B cell (primary cell): ENCODE data around the gene IKZF3.

Experiments used
- EZH2 ChIP-seq: IDR thresholded peaks from 2 replicates; pipeline ENCODE4 v1.6.1; 2012; ENCODE audit warnings: borderline replicate concordance, low read depth, mild to moderate bottlenecking, moderate library complexity, low read length; ENCODE audit not compliant: insufficient read depth, poor library complexity, severe bottlenecking
- TF ChIP-seq, protein P1 (sequence below): fragments of 200-600 bp; IDR thresholded peaks from one replicate; pipeline ENCODE4 v1.8.0; 2022; ENCODE audit warnings: antibody characterized with exemption, mild to moderate bottlenecking

DNA sequence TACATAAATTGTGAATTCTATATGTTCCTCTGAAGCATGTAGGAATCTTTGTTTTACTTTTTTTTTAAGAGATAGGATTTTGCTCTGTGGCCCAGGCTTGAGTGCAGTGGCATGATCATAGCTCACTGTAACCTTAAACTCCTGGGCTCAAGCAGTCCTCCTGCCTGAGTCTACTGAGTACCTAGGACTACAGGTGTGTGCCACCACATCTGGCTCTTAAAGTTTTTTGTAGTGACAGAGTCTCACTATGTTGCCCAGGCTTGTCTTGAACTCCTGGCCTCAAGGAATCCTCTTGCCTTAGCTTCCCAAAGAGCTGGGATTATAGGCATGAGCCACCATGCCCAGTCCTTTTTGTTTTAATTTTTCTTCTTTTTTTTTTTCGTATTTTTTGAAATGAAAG lies 25.3 kb downstream of the IKZF3 start:
- TF ChIP-seq, protein P1, sequence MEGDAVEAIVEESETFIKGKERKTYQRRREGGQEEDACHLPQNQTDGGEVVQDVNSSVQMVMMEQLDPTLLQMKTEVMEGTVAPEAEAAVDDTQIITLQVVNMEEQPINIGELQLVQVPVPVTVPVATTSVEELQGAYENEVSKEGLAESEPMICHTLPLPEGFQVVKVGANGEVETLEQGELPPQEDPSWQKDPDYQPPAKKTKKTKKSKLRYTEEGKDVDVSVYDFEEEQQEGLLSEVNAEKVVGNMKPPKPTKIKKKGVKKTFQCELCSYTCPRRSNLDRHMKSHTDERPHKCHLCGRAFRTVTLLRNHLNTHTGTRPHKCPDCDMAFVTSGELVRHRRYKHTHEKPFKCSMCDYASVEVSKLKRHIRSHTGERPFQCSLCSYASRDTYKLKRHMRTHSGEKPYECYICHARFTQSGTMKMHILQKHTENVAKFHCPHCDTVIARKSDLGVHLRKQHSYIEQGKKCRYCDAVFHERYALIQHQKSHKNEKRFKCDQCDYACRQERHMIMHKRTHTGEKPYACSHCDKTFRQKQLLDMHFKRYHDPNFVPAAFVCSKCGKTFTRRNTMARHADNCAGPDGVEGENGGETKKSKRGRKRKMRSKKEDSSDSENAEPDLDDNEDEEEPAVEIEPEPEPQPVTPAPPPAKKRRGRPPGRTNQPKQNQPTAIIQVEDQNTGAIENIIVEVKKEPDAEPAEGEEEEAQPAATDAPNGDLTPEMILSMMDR, result no peak
- no peak for TF ChIP-seq EZH2
